Neuronal stem cell (in vitro differentiated cells): ENCODE results near the gene OR8K1.

Experiments
- DNase-seq: peaks from one replicate; pipeline ENCODE4 v3.0.0-alpha.2; 2013; ENCODE audit warnings: low spot score
- H2AFZ ChIP-seq: one replicate; pipeline ENCODE4 v1.6.1; 2013; ENCODE audit warnings: mild to moderate bottlenecking, low read length, inconsistent platforms
- H2AK5ac ChIP-seq: 2 replicates; pipeline ENCODE4 v1.6.1; 2013; ENCODE audit warnings: low read depth, mild to moderate bottlenecking, inconsistent platforms, low read length, moderate library complexity, mixed read lengths
- H2BK120ac ChIP-seq: 2 replicates; pipeline ENCODE4 v1.6.1; 2013; ENCODE audit warnings: low read depth, mild to moderate bottlenecking, inconsistent platforms, low read length, moderate library complexity, mixed read lengths
- H2BK12ac ChIP-seq: one replicate; pipeline ENCODE4 v1.6.1; 2013; ENCODE audit warnings: low read length, inconsistent platforms
- H2BK15ac ChIP-seq: 2 replicates; pipeline ENCODE4 v1.6.1; 2013; ENCODE audit warnings: mild to moderate bottlenecking, low read length, inconsistent platforms, mixed read lengths
- H2BK5ac ChIP-seq: one replicate; pipeline ENCODE4 v1.6.1; 2013; ENCODE audit warnings: inconsistent platforms, mild to moderate bottlenecking, low read length, moderate library complexity
- H3K14ac ChIP-seq: one replicate; pipeline ENCODE4 v1.6.1; 2013; ENCODE audit warnings: low read length, inconsistent platforms
- H3K18ac ChIP-seq: 2 replicates; pipeline ENCODE4 v1.6.1; 2013; ENCODE audit warnings: low read length, inconsistent platforms
- H3K23ac ChIP-seq: 2 replicates; pipeline ENCODE4 v1.6.1; 2013; ENCODE audit warnings: low read depth, mild to moderate bottlenecking, mixed read lengths, low read length, inconsistent platforms; ENCODE audit not compliant: poor library complexity
- H3K27ac ChIP-seq: replicated peaks from 3 replicates; pipeline ENCODE4 v1.5.1; 2013; ENCODE audit warnings: low read length, inconsistent platforms
- H3K27me3 ChIP-seq, 3 experiments: 2 replicates each; pipeline ENCODE4 v1.6.1; 2013; ENCODE audit warnings: low read length in 3 of 3, mild to moderate bottlenecking in 2 of 3, inconsistent platforms in 1 of 3, low read depth in 1 of 3, mixed read lengths in 1 of 3, moderate library complexity in 1 of 3; ENCODE audit not compliant: control insufficient read depth in 3 of 3, insufficient read depth in 3 of 3
- H3K36me3 ChIP-seq, 2 donors: replicated peaks in 1 of 2; 2 replicates each; pipeline ENCODE4 v1.6.1; 2013; ENCODE audit warnings: low read length in 2 of 2; ENCODE audit not compliant: control insufficient read depth in 2 of 2, insufficient read depth in 2 of 2
- H3K4ac ChIP-seq: 2 replicates; pipeline ENCODE4 v1.6.1; 2013; ENCODE audit warnings: inconsistent platforms, mild to moderate bottlenecking, low read length, moderate library complexity
- H3K4me1 ChIP-seq, 2 donors: 1 replicate in 1 of 2; 2 replicates in 1 of 2; pipeline ENCODE4 v1.6.1; 2013; ENCODE audit warnings: low read length in 2 of 2, low read depth in 1 of 2; ENCODE audit not compliant: control insufficient read depth in 2 of 2, insufficient read depth in 1 of 2
- H3K4me2 ChIP-seq: one replicate; pipeline ENCODE4 v1.6.1; 2013; ENCODE audit warnings: mild to moderate bottlenecking, low read length, inconsistent platforms; ENCODE audit not compliant: insufficient read depth, poor library complexity, severe bottlenecking
- H3K4me3 ChIP-seq, 2 donors: 2 replicates each; pipeline ENCODE4 v1.5.1; 2013; ENCODE audit warnings: low read length in 2 of 2, mild to moderate bottlenecking in 2 of 2, inconsistent platforms in 1 of 2, moderate library complexity in 1 of 2
- H3K79me1 ChIP-seq: one replicate; pipeline ENCODE4 v1.6.1; 2013; ENCODE audit warnings: low read depth, mild to moderate bottlenecking, inconsistent platforms, low read length, moderate library complexity
- H3K9ac ChIP-seq: one replicate; pipeline ENCODE4 v1.6.1; 2013; ENCODE audit warnings: mild to moderate bottlenecking, low read depth, low read length, inconsistent platforms; ENCODE audit not compliant: poor library complexity
- H3K9me3 ChIP-seq, 2 donors: replicated peaks in 1 of 2; 2 replicates each; pipeline versions ENCODE3 to v1.6.1; 2013; ENCODE audit warnings: low read length in 2 of 2, mild to moderate bottlenecking in 2 of 2, inconsistent platforms in 1 of 2, low read depth in 1 of 2, mixed read lengths in 1 of 2, moderate library complexity in 1 of 2; ENCODE audit not compliant: control insufficient read depth in 2 of 2, insufficient read depth in 1 of 2
- H4K8ac ChIP-seq: one replicate; pipeline ENCODE4 v1.6.1; 2013; ENCODE audit warnings: low read depth, mild to moderate bottlenecking, inconsistent platforms, low read length, moderate library complexity
- H4K91ac ChIP-seq: one replicate; pipeline ENCODE4 v1.6.1; 2013; ENCODE audit warnings: low read length, low read depth, mild to moderate bottlenecking, inconsistent platforms; ENCODE audit not compliant: poor library complexity
- WGBS, 2 donors: extraction: QIAGEN DNeasy Blood & Tissue Kit; methylation state at CpG; one replicate each; pipeline ENCODE4 v1.1.7; 2013; ENCODE audit warnings: missing lambda C conversion rate in 2 of 2, mixed read lengths in 1 of 2; ENCODE audit not compliant: insufficient read length in 2 of 2, insufficient replicate concordance in 1 of 2; ENCODE audit errors: extremely low coverage in 2 of 2; 5-methylcytosine and 5-hydroxymethylcytosine counted together

The OR8K1 gene

DNA sequence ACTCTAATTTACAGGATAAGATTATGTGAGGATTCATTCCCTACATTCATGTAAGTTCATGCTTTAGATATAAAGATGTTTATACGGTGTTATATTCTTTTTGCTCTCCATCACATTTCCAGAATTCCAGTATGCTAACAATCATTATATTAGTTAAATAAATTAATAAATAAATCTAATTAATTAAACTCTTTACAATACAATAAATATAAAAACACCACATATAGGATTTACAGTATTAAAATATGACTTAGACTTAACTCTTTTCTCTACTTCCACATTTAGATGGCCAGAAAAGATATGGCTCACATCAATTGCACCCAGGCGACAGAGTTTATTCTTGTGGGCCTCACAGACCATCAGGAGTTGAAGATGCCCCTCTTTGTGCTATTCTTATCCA lies 29.5 kb downstream of the OR8K1 start, which contains the start of gene OR8U1:
Gene OR8U1 (plus strand): TSS at position 301 of the 400 bp plus-strand sequence. CDS start 0 bp downstream, at position 301.
- H2BK15ac ChIP-seq: no peak within 1 kb of the TSS
- H4K91ac ChIP-seq: no peak within 1 kb of the TSS
- no peaks in the 10 kb centered on the region for H3K79me1 ChIP-seq

DNA sequence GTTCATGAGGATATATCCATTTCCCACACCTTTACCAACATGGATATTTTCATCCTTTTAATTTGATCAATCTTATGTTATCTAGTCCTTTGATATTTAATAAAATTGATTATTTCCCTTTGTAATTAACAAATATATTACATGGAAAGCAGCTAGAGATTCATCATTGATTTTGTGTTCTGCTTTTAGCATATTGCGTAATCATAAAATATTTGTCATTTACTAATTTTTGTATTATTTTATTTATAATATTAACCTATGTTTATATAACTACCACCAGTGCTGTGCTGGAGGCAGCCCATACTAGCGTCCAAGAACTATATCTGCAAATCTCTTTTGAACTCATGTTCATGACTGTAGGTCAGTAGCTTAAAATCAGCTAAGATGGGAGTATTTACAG lies 34.3 kb downstream of the OR8K1 start:
- Histone ChIP-seq H3K9ac (no peak overlapping the region), H2BK5ac (no peak overlapping the region), H2BK12ac (no peak overlapping the region), H2BK15ac (no peak overlapping the region), H3K4me2 (no peak overlapping the region), H4K8ac (no peak overlapping the region), H3K18ac (no peak overlapping the region), H3K23ac (no peak overlapping the region), H3K4me3 (no peak overlapping the region), H2BK120ac (no peak overlapping the region), H3K9me3 (no peaks in the 10 kb centered on the region), H3K27ac (no peak overlapping the region), H3K27me3 (no peaks in the 10 kb centered on the region), H3K36me3 (no peaks in the 10 kb centered on the region), H2AFZ (no peak overlapping the region), H3K4me1 (no peaks in the 10 kb centered on the region), H3K79me1 (no peaks in the 10 kb centered on the region), H4K91ac (no peak overlapping the region), H3K4ac (no peak overlapping the region), H3K14ac (no peak overlapping the region), H2AK5ac (no peak overlapping the region)
- no peak for DNase-seq
- no CpG with 5 or more reads among the region's 2 CpGs for WGBS, 2 donors

More for the DNA sequence above, 29.5 kb downstream of the OR8K1 start, which contains the start of gene OR8U1:
- Histone ChIP-seq H3K4me1 (no peaks in the 10 kb centered on the region), H3K4ac (no peak within 1 kb of the TSS), H4K8ac (no peak within 1 kb of the TSS), H2AK5ac (no peak within 1 kb of the TSS), H2BK120ac (no peak within 1 kb of the TSS), H3K4me2 (no peak within 1 kb of the TSS), H3K23ac (no peak within 1 kb of the TSS), H2BK5ac (no peak within 1 kb of the TSS), H3K9me3 (no peaks in the 10 kb centered on the region), H3K9ac (no peak within 1 kb of the TSS), H2BK12ac (no peak within 1 kb of the TSS), H3K36me3 (no peaks in the 10 kb centered on the region), H3K27ac (no peak within 1 kb of the TSS), H3K14ac (no peak within 1 kb of the TSS), H2AFZ (no peak within 1 kb of the TSS), H3K18ac (no peak within 1 kb of the TSS), H3K4me3 (no peak within 1 kb of the TSS), H3K27me3 (no peaks in the 10 kb centered on the region)
- no peak for DNase-seq
- WGBS, 2 donors: no CpG with 5 or more reads among the region's 2 CpGs

DNA sequence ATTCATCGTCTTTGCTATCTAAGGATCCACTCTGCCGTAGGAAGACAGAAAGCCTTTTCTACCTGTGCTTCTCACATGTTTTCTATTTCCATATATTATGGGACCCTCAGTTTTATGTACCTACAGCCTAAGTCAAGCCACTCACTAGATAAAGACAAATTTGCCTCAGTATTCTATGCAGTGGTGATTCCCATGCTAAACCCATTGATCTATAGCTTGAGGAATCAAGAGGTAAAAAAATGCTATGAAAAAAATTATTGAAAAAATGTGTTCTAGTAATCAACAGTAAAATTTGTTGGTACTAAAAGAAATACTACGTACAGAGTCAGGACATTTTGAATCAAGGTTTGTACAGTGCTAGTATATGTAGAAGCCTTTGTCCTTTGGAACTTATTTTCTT lies 48.5 kb downstream of the OR8K1 start:
- no peak overlapping the region for H3K27ac ChIP-seq
- no peak overlapping the region for H2AK5ac ChIP-seq
- H2BK12ac ChIP-seq: no peak overlapping the region
- H2BK120ac ChIP-seq: no peak overlapping the region
- H3K9me3 ChIP-seq: no peaks in the 10 kb centered on the region
- H3K27me3 ChIP-seq: no peaks in the 10 kb centered on the region
- H2BK15ac ChIP-seq: no peak overlapping the region
- no peaks in the 10 kb centered on the region for H3K36me3 ChIP-seq
- H3K14ac ChIP-seq: no peak overlapping the region
- no peak overlapping the region for H4K91ac ChIP-seq
- H3K4ac ChIP-seq: no peak overlapping the region
- no peak overlapping the region for H2AFZ ChIP-seq
- no peaks in the 10 kb centered on the region for H3K4me1 ChIP-seq
- no peak overlapping the region for H4K8ac ChIP-seq
- no peaks in the 10 kb centered on the region for H3K79me1 ChIP-seq
- H3K9ac ChIP-seq: no peak overlapping the region
- H3K4me3 ChIP-seq: no peak overlapping the region
- no peak overlapping the region for H3K23ac ChIP-seq
- WGBS, 2 donors: no CpG with 5 or more reads among the region's 3 CpGs
- no peak overlapping the region for H3K18ac ChIP-seq
- DNase-seq: no peak
- H2BK5ac ChIP-seq: no peak overlapping the region
- no peak overlapping the region for H3K4me2 ChIP-seq

DNA sequence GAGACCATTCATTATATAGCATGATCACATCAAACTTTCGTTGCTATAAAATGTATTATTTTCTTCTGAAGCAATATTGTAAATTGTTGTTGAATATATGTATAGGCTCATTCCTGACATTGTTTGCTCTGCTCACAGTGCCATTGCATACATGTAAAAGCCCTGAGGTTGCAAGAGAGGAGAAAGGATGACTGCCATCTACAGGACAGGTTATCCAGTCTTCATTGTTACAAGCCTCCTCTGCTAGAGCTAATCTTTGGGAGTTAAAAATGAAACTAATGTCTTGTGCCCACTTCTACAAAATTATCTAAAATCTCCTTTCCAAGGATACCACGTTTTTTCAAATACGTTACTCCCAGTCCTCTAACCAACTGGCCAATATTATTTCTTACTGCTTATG lies 50.2 kb downstream of the OR8K1 start:
- no peaks in the 10 kb centered on the region for H3K79me1 ChIP-seq
- H3K9ac ChIP-seq: no peak overlapping the region
- H3K27me3 ChIP-seq: no peaks in the 10 kb centered on the region
- H2BK15ac ChIP-seq: no peak overlapping the region
- no peak overlapping the region for H3K14ac ChIP-seq
- no peak overlapping the region for H2AK5ac ChIP-seq
- no peak for DNase-seq
- H4K91ac ChIP-seq: no peak overlapping the region
- no peak overlapping the region for H2BK5ac ChIP-seq
- no peak overlapping the region for H2BK120ac ChIP-seq
- H3K27ac ChIP-seq: no peak overlapping the region
- no peaks in the 10 kb centered on the region for H3K36me3 ChIP-seq
- H3K4me2 ChIP-seq: no peak overlapping the region
- no peak overlapping the region for H2BK12ac ChIP-seq
- no peak overlapping the region for H3K23ac ChIP-seq
- H4K8ac ChIP-seq: no peak overlapping the region
- H3K4me1 ChIP-seq: no peaks in the 10 kb centered on the region
- no peak overlapping the region for H2AFZ ChIP-seq
- no peak overlapping the region for H3K4ac ChIP-seq
- no peaks in the 10 kb centered on the region for H3K9me3 ChIP-seq
- no peak overlapping the region for H3K4me3 ChIP-seq
- H3K18ac ChIP-seq: no peak overlapping the region
- WGBS, 2 donors: no CpG with 5 or more reads among the region's 3 CpGs
